Measurements from ENCODE around the gene SLC23A2.

GRCh38 chr20:4998160-4998651 lies 3.1 kb downstream of the SLC23A2 start:
- TF ChIP-seq, protein P1, sequence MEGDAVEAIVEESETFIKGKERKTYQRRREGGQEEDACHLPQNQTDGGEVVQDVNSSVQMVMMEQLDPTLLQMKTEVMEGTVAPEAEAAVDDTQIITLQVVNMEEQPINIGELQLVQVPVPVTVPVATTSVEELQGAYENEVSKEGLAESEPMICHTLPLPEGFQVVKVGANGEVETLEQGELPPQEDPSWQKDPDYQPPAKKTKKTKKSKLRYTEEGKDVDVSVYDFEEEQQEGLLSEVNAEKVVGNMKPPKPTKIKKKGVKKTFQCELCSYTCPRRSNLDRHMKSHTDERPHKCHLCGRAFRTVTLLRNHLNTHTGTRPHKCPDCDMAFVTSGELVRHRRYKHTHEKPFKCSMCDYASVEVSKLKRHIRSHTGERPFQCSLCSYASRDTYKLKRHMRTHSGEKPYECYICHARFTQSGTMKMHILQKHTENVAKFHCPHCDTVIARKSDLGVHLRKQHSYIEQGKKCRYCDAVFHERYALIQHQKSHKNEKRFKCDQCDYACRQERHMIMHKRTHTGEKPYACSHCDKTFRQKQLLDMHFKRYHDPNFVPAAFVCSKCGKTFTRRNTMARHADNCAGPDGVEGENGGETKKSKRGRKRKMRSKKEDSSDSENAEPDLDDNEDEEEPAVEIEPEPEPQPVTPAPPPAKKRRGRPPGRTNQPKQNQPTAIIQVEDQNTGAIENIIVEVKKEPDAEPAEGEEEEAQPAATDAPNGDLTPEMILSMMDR (IDR thresholded peaks at IDR 0.05; ENCODE audit: poor library complexity, severe bottlenecking): peak; percentile 42
- TF ChIP-seq, protein P2, sequence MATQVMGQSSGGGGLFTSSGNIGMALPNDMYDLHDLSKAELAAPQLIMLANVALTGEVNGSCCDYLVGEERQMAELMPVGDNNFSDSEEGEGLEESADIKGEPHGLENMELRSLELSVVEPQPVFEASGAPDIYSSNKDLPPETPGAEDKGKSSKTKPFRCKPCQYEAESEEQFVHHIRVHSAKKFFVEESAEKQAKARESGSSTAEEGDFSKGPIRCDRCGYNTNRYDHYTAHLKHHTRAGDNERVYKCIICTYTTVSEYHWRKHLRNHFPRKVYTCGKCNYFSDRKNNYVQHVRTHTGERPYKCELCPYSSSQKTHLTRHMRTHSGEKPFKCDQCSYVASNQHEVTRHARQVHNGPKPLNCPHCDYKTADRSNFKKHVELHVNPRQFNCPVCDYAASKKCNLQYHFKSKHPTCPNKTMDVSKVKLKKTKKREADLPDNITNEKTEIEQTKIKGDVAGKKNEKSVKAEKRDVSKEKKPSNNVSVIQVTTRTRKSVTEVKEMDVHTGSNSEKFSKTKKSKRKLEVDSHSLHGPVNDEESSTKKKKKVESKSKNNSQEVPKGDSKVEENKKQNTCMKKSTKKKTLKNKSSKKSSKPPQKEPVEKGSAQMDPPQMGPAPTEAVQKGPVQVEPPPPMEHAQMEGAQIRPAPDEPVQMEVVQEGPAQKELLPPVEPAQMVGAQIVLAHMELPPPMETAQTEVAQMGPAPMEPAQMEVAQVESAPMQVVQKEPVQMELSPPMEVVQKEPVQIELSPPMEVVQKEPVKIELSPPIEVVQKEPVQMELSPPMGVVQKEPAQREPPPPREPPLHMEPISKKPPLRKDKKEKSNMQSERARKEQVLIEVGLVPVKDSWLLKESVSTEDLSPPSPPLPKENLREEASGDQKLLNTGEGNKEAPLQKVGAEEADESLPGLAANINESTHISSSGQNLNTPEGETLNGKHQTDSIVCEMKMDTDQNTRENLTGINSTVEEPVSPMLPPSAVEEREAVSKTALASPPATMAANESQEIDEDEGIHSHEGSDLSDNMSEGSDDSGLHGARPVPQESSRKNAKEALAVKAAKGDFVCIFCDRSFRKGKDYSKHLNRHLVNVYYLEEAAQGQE (IDR thresholded peaks at IDR 0.05; ENCODE audit: borderline replicate concordance): no peak
- TF ChIP-seq POLR2AphosphoS5 (IDR thresholded peaks at IDR 0.05): no peak

All from neural cell (in vitro differentiated cells).